Activated CD4-positive, alpha-beta T cell treated with anti-CD3 and anti-CD28 coated beads, Interleukin-2, amount 10 ng/mL, durations not matched to agents 24 days and 14 days (primary cell): ENCODE measurements around the gene VIP. TPM values are rescaled to one million over a fixed set of nuclear protein-coding genes. Genes with fewer than 3 reads are reported as not detected.
"Not testable (repeated sequence)": the region's sequence is repeated elsewhere in the genome, so short reads cannot be mapped to it uniquely, and the experiment has no call there.

ENCODE experiments used
- DNase-seq: peaks from one replicate; pipeline ENCODE4 v3.0.0; 2022
- H3K27ac Mint-ChIP-seq: one replicate; pipeline ENCODE4 v1.8.0; 2022; ENCODE audit warnings: mild to moderate bottlenecking, mixed read lengths
- H3K27me3 Mint-ChIP-seq: one replicate; pipeline ENCODE4 v1.8.0; 2022; ENCODE audit warnings: mixed read lengths
- H3K36me3 Mint-ChIP-seq: one replicate; pipeline ENCODE4 v1.8.0; 2022; ENCODE audit warnings: low read depth, mild to moderate bottlenecking, mixed read lengths
- H3K4me1 Mint-ChIP-seq: one replicate; pipeline ENCODE4 v1.8.0; 2021; ENCODE audit warnings: mixed read lengths
- H3K4me3 Mint-ChIP-seq: one replicate; pipeline ENCODE4 v1.8.0; 2022; ENCODE audit warnings: mild to moderate bottlenecking, moderate library complexity, mixed read lengths
- H3K9me3 Mint-ChIP-seq: one replicate; pipeline ENCODE4 v1.8.0; 2021; ENCODE audit warnings: mixed read lengths
- intact Hi-C: fragments of 100-400 bp; cut with micrococcal nuclease; formaldehyde crosslinking; loops from one replicate; pipeline ENCODE4 v1.15.1; 2023
- total RNA-seq: library from RNA; stranded (reverse); gene quantifications from 2 replicates; pipeline ENCODE4 v1.2.3, GENCODE V29; 2022

Gene VIP
- total RNA-seq, result not detected in 2 replicates

GRCh38 chr6:152750694-152751093 lies at the start of gene VIP:
VIP (plus strand) TSS chr6:152750797; CDS start chr6:152752178, 1,381 bp downstream.
- H3K9me3 Mint-ChIP-seq, result no peaks in the 10 kb centered on the region
- no peak within 1 kb of the TSS for H3K4me3 Mint-ChIP-seq
- no peaks in the 10 kb centered on the region for H3K27me3 Mint-ChIP-seq
- DNase-seq, result no peak
- H3K4me1 Mint-ChIP-seq, result no peaks in the 10 kb centered on the region
- intact Hi-C loops, result no loop called here
- no peaks in the 10 kb centered on the region for H3K36me3 Mint-ChIP-seq
- H3K27ac Mint-ChIP-seq, result no peak within 1 kb of the TSS

DNA sequence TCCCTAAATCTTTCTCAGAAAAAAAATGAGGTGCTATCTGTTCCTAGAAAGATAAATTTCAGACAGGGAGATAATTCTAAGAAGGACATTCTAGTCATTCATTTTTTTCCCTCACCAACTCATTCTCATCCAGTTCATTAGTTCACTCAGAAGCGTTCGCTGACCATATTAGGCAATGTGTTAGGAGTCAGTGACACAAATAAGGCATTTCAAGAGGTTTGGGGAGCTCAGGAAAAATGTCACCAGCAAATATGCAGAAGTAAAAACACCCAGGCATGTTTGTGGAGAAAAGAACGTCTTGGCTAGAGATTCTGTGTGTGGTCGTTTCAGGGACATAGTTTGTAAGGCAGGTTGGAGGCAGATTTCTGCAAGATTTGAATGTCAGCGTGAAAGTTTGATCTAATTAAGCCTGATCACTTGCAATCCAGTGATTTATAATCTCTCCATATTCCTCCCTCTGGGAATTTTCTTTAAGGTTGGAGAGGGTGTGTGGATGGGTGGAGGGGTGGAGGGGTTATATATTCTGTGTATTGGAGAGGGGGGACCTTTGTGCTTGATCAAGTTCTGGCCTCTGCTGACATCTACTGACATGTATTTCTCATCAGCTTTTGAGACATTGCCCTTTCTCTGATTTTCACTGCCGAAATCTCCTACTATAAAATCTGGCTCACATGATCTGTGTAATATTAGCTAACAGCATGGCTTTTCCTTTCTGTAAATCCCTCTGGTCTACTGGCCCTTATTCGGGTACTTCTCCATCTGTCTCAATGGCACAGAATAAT lies 49.3 kb upstream of the VIP start:
- H3K4me1 Mint-ChIP-seq, result no peaks in the 10 kb centered on the region
- H3K4me3 Mint-ChIP-seq, result no peak overlapping the region
- intact Hi-C loops, result no loop called here
- H3K9me3 Mint-ChIP-seq, result no peaks in the 10 kb centered on the region
- H3K27ac Mint-ChIP-seq, result no peak overlapping the region
- H3K36me3 Mint-ChIP-seq, result no peaks in the 10 kb centered on the region
- H3K27me3 Mint-ChIP-seq, result peaks cover 17% of the 10 kb centered on the region
- DNase-seq, result no peak

GRCh38 chr6:152701863-152702401 lies 48.7 kb upstream of the VIP start:
- H3K4me1 Mint-ChIP-seq, result no peaks in the 10 kb centered on the region
- no peaks in the 10 kb centered on the region for H3K9me3 Mint-ChIP-seq
- intact Hi-C loops, result no loop called here
- DNase-seq, result no peak
- no peak overlapping the region for H3K27ac Mint-ChIP-seq
- H3K27me3 Mint-ChIP-seq, result peaks cover 17% of the 10 kb centered on the region
- H3K4me3 Mint-ChIP-seq, result no peak overlapping the region
- no peaks in the 10 kb centered on the region for H3K36me3 Mint-ChIP-seq

GRCh38 chr6:152703750-152704149 lies 46.8 kb upstream of the VIP start:
- intact Hi-C loops, H3K36me3 Mint-ChIP-seq, H3K4me3 Mint-ChIP-seq, H3K9me3 Mint-ChIP-seq, H3K27ac Mint-ChIP-seq, DNase-seq, H3K4me1 Mint-ChIP-seq: not testable (repeated sequence)
- peaks cover 14% of the 10 kb centered on the region for H3K27me3 Mint-ChIP-seq

GRCh38 chr6:152705327-152705726 lies 45.3 kb upstream of the VIP start:
- Mint-ChIP-seq H3K27me3 (peaks cover 10% of the 10 kb centered on the region), H3K4me3 (no peak overlapping the region), H3K4me1 (no peaks in the 10 kb centered on the region), H3K9me3 (no peaks in the 10 kb centered on the region), H3K36me3 (no peaks in the 10 kb centered on the region), H3K27ac (no peak overlapping the region)
- intact Hi-C loops, result no loop called here
- no peak for DNase-seq

GRCh38 chr6:152716322-152716721 lies 34.3 kb upstream of the VIP start:
- intact Hi-C loops, result no loop called here

GRCh38 chr6:152720974-152721373 lies 29.6 kb upstream of the VIP start:
- intact Hi-C loops, result no loop called here
- no peak overlapping the region for H3K4me3 Mint-ChIP-seq
- H3K27me3 Mint-ChIP-seq, result no peaks in the 10 kb centered on the region
- H3K9me3 Mint-ChIP-seq, result no peaks in the 10 kb centered on the region
- no peak for DNase-seq
- no peaks in the 10 kb centered on the region for H3K4me1 Mint-ChIP-seq
- H3K27ac Mint-ChIP-seq, result no peak overlapping the region
- no peaks in the 10 kb centered on the region for H3K36me3 Mint-ChIP-seq

More at GRCh38 chr6:152716322-152716721, 34.3 kb upstream of the VIP start:
- Mint-ChIP-seq H3K4me3 (no peak overlapping the region), H3K9me3 (no peaks in the 10 kb centered on the region), H3K36me3 (no peaks in the 10 kb centered on the region), H3K27ac (no peak overlapping the region), H3K4me1 (no peaks in the 10 kb centered on the region), H3K27me3 (no peaks in the 10 kb centered on the region)
- DNase-seq, result no peak

DNA sequence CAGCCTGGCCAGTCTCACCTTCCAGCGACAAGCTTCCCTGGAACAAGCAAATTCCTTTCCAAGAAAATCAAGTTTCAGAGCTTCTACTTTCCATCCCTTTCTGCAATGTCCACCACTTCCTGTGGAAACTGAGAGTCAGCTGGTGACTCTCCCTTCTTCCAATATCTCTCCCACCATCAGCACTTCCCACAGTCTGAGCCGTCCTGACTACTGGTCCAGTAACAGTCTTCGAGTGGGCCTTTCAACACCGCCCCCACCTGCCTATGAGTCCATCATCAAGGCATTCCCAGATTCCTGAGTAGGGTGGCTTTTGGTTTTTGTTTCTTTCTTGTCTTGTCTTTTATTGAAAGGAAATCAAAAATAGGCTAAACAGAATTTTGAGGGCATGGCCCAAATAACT lies 28.6 kb upstream of the VIP start:
- Mint-ChIP-seq H3K27me3 (no peaks in the 10 kb centered on the region), H3K9me3 (no peaks in the 10 kb centered on the region), H3K36me3 (no peaks in the 10 kb centered on the region), H3K4me1 (no peaks in the 10 kb centered on the region), H3K27ac (no peak overlapping the region), H3K4me3 (no peak overlapping the region)
- no peak for DNase-seq
- intact Hi-C loops, result no loop called here

DNA sequence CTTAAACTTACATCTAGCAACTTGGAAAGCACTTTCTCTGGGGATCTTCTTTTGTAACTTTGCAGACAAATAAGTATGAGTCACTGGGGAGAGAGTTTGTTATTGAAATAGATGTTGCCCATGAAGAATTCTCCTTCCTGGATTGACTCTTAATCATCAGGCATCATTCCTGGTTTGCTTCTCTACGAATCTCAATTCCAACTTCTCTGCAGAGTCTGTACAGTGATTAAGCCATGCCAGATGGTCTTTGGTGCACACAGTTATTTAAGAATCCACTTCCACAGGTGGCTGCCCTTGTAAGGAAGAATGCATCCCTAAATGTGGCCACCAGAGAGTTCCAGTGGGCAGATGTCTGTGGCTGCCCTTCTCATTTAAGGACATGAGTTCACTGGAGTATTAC lies 27.2 kb upstream of the VIP start:
- no peak overlapping the region for H3K27ac Mint-ChIP-seq
- no peak for DNase-seq
- H3K4me1 Mint-ChIP-seq, result no peaks in the 10 kb centered on the region
- intact Hi-C loops, result no loop called here
- no peaks in the 10 kb centered on the region for H3K27me3 Mint-ChIP-seq
- no peaks in the 10 kb centered on the region for H3K9me3 Mint-ChIP-seq
- H3K36me3 Mint-ChIP-seq, result no peaks in the 10 kb centered on the region
- H3K4me3 Mint-ChIP-seq, result no peak overlapping the region

GRCh38 chr6:152726313-152726712 lies 24.3 kb upstream of the VIP start:
- H3K27ac Mint-ChIP-seq, result no peak overlapping the region
- no peaks in the 10 kb centered on the region for H3K27me3 Mint-ChIP-seq
- H3K36me3 Mint-ChIP-seq, result no peaks in the 10 kb centered on the region
- DNase-seq, result no peak
- H3K9me3 Mint-ChIP-seq, result no peaks in the 10 kb centered on the region
- no peak overlapping the region for H3K4me3 Mint-ChIP-seq
- no peaks in the 10 kb centered on the region for H3K4me1 Mint-ChIP-seq
- intact Hi-C loops, result no loop called here

GRCh38 chr6:152727507-152727906 lies 23.1 kb upstream of the VIP start:
- no peaks in the 10 kb centered on the region for H3K9me3 Mint-ChIP-seq
- H3K27me3 Mint-ChIP-seq, result no peaks in the 10 kb centered on the region
- no peak overlapping the region for H3K27ac Mint-ChIP-seq
- H3K4me3 Mint-ChIP-seq, result no peak overlapping the region
- H3K4me1 Mint-ChIP-seq, result no peaks in the 10 kb centered on the region
- intact Hi-C loops, result no loop called here
- no peak for DNase-seq
- no peaks in the 10 kb centered on the region for H3K36me3 Mint-ChIP-seq

DNA sequence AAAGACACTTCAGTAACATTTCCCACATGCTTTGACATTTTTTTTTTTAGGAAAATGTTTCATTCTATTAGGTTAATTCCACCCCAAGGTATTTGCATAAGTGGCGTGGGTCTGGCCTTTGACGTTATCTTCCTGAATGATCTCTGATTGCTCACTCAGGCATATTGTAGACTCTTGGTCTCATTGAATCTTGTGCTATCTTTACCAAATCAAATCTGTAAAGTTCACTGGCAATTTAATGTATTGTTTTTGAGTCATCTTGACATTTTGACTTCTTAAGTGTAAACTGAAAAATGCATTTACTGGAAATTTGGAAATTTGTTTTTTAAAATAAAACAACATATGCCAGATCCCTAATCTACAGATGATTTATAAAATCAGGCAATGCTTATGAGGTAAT lies 16.0 kb upstream of the VIP start:
- DNase-seq, result no peak
- no peaks in the 10 kb centered on the region for H3K4me1 Mint-ChIP-seq
- H3K27ac Mint-ChIP-seq, result no peak overlapping the region
- no peaks in the 10 kb centered on the region for H3K36me3 Mint-ChIP-seq
- H3K9me3 Mint-ChIP-seq, result no peaks in the 10 kb centered on the region
- no peak overlapping the region for H3K4me3 Mint-ChIP-seq
- no peaks in the 10 kb centered on the region for H3K27me3 Mint-ChIP-seq
- intact Hi-C loops, result no loop called here

DNA sequence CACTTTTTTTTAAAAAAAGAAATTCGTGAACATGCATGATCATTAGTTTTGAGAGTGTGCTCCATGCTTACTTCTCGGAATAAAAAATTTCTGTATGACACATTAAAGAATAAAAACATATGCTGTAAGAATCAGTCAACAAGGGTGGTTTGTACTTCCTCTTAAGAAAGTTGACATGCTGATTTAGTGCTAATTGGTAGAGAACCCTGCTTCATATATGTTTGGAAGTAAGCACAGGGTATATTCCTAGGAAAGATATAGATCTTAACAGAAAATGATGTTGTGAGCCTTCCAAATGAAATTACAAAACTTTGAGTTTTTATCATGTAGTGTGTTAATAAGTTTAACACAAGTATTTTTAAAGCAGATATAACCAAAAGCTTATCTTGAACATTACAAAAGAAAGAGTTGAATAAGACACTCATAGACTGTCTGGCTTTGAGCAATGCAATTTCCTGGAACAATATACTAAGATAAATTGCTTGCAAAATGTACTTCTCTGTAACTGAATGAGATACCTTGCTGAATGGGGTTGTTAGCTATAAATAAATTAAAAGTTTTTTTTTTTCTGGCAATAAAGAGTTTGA lies 13.8 kb upstream of the VIP start:
- H3K9me3 Mint-ChIP-seq, result no peaks in the 10 kb centered on the region
- no peaks in the 10 kb centered on the region for H3K27me3 Mint-ChIP-seq
- no peak overlapping the region for H3K27ac Mint-ChIP-seq

DNA sequence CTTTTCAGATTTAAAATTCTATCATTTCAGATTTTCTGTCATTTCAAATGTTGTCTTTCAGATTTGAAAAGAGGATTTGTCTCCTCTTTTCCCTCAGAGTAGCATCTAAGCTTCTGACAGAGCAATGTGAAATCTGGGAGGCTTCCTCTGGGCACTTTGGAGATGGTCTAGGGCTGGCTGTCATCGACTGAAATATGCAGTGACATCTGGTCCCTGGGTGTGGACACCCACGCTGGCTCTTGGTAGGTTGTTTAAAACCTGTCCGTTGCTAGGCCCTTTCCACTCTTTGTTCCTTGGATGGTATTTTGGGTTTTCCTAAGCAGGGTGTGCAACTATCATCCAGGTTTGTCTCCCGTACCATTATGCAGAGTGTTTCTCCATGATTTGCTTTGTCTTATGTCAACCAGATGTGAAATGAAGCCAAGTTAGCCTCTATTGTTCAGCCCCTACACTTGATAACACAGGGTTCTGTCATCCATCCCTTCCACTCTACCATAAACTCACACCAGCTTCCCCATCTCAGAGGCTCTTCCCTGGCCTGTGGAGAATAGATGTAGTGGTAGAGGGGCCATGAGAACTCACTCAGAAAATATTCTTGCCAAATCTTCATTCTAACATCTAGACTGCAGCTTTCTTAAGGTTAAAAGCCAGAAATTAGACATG lies 5.0 kb upstream of the VIP start:
- Mint-ChIP-seq H3K9me3 (no peaks in the 10 kb centered on the region), H3K27ac (no peak overlapping the region), H3K4me3 (no peak overlapping the region), H3K27me3 (no peaks in the 10 kb centered on the region), H3K36me3 (no peaks in the 10 kb centered on the region), H3K4me1 (no peaks in the 10 kb centered on the region)
- DNase-seq, result no peak
- intact Hi-C loops, result loop anchor here (5.0 to 10.0 kb wide), 2 partner anchors 202 to 279 kb away; no protein-coding TSS in a partner anchor

More for the DNA sequence above, 13.8 kb upstream of the VIP start:
- no peaks in the 10 kb centered on the region for H3K36me3 Mint-ChIP-seq
- no peak for DNase-seq
- intact Hi-C loops, result no loop called here
- no peaks in the 10 kb centered on the region for H3K4me1 Mint-ChIP-seq
- no peak overlapping the region for H3K4me3 Mint-ChIP-seq
